HT1080 (cell line): ENCODE data around the gene KRT28. TPM values are rescaled to one million over a fixed set of nuclear protein-coding genes. Genes with fewer than 3 reads are reported as not detected.
"Not testable (repeated sequence)": the region's sequence is repeated elsewhere in the genome, so short reads cannot be mapped to it uniquely, and the experiment has no call there.

ENCODE experiments used
- DNase-seq: peaks from one replicate; pipeline ENCODE4 v3.0.0-alpha.2; 2015; ENCODE audit warnings: low read depth
- total RNA-seq: library from RNA; depleted of rRNA; stranded (reverse); fragments of >200 nt; shearing (Covaris generic); gene quantifications from 2 replicates; pipeline ENCODE4 v1.2.3, GENCODE V29; 2014; rRNA removed

The KRT28 gene
- total RNA-seq, 1 experiment from 2014 or later = not detected

DNA sequence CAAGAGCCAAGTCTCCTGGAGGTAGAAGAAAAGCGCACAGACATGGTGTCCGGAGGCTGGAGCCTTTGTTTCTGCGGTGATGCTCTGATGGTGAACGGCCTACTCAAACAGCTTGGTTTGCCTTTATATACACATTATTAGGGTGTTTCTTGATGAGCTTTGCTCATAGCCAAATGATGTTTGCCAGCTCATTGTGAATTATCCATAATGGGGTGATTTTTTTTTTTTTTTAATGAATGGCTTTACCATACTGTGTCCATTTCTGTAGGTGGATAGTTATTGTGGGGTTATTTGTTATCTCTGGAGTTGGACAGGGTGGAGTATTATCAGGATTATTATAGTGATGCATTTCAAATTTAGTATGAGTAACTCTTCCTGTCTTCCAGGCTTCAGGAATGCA lies 17.3 kb downstream of the KRT28 start, which contains the start of gene KRT27:
TSS of gene KRT27 (minus strand) at position 101 of the 400 bp plus-strand sequence. CDS start at position 44, 57 bp downstream.
- no peak for DNase-seq

DNA sequence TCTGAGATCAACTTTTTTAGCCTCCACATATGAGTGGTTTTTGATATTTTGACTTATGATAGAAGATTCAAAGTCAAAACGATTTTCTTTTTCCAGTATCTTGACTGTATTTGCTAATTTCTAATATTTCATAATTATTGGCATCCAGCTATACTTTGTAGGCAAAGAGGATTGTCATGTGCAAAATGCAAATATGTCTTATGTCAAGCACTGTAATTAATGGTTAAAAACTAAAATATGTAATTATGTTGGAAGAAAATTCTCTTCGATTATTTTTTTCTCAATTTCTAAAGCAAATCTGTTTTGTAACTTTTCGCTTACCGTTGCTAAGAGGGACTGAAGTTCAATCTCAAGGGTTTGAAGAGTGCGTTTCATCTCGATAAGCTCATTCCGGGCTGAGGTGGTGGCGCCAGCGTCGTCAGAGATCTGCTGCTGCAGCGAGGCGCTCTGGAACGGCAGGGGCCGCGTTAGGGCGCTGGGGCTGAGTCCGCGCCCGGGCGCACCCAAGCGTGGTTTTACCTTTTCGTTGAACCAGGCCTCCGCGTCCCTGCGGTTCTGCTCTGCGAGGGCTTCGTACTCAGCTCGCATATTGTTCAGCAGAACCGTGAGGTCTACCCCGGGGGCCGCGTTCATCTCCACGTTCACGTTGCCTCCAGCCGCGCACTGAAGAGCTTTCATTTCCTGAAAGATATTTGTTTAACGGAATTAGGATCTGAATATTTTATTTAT lies 20.4 kb downstream of the KRT28 start:
- no peak for DNase-seq

DNA sequence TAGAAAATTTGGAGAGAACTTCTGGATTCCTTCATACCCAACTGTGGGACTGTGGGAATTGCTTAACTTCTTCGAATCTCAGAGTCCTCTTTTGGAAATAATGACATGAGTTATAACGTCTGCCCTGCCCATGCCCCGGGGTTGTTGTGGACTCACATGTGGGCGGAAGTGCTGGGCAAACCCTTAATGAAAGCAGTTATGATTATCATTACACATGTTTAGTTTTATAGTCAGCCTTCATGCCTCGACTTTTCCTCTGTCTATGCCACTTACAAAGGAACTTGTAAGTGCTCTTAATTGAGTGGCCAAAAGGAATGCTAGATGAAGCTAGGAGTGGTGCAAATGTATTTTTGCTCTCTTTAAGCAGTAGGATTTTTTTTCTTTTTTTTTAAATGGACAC lies 21.3 kb downstream of the KRT28 start:
- DNase-seq = no peak

DNA sequence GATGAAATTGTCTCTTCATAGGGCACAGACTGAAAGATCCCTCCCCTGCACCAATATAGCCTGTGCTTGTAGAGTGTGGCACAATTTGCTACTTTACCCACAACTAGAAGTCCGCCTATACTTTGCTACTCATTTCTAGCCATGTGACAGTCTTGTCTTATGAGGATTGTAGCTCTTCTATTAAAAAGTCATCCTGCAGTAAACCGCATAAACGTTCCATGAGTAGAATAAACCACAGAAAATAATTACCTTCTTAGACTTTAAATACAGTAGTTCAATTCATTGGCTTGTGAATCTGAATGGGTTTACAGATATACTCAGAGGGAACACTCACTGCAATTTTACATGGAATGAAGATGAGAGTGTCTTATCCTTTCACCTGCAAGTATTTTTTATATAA lies 21.8 kb downstream of the KRT28 start:
- no peak for DNase-seq

DNA sequence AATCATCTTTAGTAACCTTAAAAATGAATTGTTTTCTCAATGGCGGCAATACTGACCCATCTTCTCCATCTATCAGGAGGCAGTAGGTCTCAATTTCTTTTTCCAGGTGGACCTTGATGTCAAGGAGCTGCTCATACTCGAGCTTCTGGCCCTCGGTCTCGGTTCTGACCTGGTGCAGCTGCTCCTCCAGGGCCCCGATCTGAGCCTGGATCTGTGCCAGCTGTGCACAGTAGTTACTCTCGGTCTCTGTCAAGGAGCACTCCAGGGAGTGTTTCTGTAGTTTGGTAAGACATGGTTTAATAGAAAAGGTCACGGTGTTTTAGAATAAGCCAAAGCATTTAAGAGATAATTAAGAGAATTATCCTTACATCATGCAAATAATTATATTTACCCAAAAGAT lies 22.3 kb downstream of the KRT28 start:
- DNase-seq = no peak

DNA sequence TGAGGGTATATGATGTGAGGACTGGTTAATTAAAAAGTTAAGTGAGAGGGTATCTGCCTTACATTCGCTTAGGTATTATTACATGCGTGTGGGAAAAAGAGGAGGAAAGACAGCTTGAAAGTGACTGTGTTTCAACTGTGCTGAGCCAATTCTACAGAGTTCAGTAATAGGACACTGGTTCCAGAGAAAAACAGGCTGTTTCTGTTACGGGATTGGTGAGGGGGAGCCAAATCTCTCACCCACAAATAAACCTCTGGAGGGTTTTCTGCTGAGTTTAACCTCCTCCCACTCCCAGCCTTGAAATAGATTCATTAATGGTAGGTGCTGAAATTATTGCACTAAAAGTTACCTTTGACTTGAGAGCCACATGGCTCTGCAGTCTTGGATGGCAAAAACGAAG lies 23.8 kb downstream of the KRT28 start:
- no peak for DNase-seq

DNA sequence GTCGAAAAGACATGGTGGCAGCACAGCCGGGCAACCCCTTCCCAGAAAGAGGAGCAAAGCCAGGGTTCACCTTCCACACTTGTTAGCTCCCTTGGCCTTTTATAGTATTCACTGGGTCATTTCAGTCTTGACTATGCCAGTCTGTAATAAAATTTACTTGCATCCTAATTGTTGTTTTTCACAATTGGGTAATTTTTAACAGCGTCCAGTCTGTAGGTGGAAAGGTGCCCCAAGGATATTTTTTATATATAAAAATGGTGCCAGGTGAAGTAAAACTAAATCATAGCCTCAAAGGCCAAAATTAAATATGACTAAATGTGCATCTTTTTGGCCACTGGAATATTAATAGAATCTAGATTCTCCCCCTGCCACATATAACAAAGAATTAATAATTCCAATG lies 27.7 kb downstream of the KRT28 start, which contains the start of gene KRT26:
TSS of gene KRT26 (minus strand) at position 101 of the 400 bp plus-strand sequence. CDS start at position 13, 88 bp downstream.
- DNase-seq = no peak

DNA sequence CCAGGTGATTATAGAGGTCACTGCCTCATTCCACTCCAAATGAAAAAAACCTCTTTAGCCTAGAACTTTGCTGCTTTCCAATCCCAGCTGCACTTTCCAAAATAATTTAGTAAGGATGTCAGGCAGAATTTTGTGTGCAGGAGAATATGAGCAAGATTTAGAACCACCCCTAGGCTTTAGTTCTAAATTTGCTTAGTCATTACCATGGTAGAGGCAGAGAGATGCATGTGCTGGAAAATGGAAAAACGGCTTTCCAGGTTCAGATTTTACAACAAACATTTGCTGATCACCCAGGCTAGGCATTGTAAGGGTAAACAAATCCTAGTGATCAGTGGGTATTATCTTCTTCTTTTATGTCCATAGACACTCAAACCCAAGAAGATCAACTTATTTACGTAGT lies 34.1 kb downstream of the KRT28 start:
- no peak for DNase-seq

DNA sequence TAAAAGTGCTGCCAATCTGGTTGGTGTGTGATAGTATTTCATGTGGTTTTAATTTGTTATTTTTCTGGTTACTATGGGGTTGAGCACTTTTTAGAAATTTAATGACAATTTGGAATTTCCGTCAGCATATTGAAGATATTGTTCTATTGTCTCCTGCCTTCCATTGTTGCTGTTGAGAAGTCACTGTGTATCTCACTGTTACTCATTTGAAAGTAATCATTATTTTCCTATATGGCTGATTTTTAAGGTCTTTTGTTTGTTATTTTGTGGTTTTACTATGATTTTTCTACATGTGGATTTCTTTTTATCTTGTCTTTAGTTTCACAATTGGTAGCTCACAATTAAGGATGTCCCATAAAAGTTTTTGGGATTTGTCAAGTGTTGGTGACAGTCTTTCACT lies 36.0 kb downstream of the KRT28 start:
- DNase-seq = no peak

DNA sequence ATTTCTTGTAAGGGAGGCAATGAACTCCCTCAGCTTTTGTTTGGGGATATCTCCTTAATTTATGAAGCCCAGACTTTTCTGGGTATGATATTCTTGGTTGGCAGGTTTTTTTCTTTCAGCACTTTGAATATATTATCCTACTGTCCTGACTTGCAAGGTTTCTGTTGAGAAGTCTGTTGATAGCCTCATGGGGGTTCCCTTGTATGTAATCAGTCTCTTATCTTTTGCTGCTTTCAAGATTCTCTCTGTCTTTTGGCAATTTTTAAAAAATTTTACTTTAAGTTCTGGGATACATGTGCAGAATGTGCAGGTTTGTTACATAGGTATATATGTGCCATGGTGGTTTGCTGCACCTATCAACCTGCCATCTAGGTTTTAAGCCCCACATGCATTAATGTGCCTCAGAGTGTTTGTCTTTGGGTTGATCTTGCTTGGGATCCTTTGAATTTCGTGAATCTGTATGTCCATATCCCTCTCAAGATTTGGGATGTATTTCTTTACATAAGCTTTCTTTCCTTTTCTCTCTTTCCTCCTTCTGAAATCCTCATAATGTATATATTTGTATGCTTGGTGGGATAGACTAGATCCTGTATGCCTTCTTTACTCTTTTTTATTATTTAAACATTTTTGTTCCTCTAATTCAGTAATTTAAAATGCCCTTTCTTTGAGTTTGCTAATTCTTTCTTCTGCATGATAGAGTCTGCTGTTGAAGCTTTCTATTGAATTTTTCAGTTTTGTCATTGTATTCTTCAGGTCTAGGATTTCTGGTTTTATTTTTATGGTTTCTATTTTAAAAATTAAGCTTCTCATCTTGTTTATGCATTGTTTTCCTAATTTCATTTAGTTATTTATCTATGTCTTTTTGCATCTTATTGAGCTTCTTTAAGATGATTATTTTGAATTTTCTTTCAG lies 39.4 kb downstream of the KRT28 start:
- DNase-seq = no peak

DNA sequence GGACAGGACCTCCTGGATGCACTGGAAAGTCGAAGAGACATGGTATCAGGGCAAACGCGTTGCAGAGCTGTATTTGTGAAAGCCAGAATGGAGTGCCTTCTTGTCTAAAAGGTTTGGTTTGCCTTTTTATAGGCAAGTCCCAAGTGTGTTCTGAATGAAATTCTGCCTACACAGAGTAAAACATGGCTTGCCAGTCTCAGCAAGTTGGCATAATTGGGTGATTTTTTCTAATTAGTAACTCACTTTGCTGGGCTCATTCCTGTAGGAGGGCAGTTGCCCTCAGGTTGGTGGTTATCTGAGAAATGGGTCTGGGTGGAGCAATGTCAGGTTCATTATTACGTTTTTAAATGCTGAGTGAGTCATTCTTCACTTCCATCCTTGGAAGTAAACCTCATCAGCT lies 44.5 kb downstream of the KRT28 start, which contains the start of gene KRT25:
TSS of gene KRT25 (minus strand) at position 101 of the 400 bp plus-strand sequence. CDS start at position 41, 60 bp downstream.
- DNase-seq = no peak

DNA sequence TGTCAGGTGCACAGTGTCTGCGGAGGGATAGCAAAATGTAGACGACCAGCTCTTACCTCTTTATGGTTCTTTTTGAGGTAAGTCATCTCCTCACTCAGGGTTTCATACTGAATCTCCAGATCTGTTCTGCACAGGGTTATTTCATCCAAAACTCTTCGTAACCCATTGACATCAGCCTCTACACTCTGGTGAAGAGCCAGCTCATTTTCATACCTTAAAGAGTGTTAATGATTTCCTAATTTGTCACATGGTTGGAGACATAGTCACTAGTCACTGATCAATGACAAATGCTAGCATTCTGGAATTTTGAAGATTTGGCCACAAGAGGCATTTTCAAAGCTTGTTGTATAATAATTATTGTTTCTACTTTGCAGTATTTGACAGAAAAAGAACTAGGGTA lies 46.0 kb downstream of the KRT28 start:
- DNase-seq = no peak

DNA sequence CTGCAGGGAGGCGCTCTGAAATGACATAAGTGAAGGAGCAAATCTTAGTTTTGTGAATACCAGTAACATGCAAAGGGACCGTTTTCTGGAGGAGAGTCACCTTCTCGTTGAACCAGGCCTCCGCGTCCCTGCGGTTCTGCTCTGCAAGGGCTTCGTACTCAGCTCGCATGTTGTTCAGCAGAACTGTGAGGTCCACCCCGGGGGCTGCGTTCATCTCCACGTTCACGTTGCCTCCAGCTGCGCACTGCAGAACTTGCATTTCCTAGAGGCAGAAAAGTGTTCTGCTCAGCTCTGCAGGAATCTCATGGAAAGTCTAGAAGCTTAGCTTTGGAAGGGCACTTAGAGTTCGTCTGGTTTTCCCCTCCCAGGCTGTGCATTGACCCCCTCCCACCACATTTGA lies 48.7 kb downstream of the KRT28 start:
- DNase-seq = no peak

DNA sequence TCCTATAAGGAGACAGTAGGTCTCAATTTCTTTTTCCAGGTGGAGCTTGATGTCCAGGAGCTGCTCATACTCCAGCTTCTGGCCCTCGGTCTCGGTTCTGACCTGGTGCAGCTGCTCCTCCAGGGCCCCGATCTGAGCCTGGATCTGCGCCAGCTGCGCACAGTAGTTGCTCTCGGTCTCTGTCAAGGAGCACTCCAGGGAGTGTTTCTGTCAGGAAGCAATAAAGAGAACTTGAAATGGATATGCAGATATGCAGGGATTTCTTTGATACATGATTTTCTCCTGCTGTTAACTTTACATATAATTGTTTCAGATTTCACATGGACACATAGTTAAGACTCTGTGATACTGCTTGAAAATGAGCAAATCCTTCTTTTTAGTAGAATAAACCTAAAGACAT lies 49.4 kb downstream of the KRT28 start:
- DNase-seq = no peak

DNA sequence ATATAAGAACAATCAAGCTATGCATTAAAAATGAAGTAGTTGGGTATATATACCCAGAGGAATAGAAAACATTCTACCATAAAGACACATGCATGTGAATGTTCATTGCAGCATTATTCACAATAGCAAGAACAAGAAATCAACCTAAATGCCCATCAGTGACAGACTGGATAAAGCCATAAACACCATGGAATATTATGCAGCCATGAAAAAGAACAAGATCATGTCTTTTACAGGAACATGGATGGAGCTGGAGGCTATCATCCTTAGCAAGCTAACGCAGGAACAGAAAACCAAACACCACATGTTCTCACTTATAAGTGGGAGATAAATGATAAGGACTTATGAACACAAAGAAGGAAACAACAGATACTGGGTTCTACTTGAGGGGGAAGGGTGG lies 51.1 kb downstream of the KRT28 start:
- not testable (repeated sequence) for DNase-seq

Other genes with a start within 250 kb of the KRT28 start
- gene CCR7, start 234.5 kb downstream of the KRT28 start, total RNA-seq = 0.07 and 0.21 TPM in 2 replicates
- gene SMARCE1, start 152.1 kb downstream of the KRT28 start, total RNA-seq = 62.0 and 83.4 TPM in 2 replicates
- gene KRT222, start 134.8 kb downstream of the KRT28 start, total RNA-seq = not detected in 2 replicates
- gene KRT24, start 96.2 kb downstream of the KRT28 start, total RNA-seq = not detected in 2 replicates
- not detected in 2 replicates for gene KRT25, start 44.6 kb downstream of the KRT28 start, total RNA-seq
- not detected in 2 replicates for gene KRT26, start 27.8 kb downstream of the KRT28 start, total RNA-seq
- gene KRT27, start 17.4 kb downstream of the KRT28 start, total RNA-seq = not detected in 2 replicates
- gene KRT10, start 22.7 kb upstream of the KRT28 start, total RNA-seq = 24.0 and 32.4 TPM in 2 replicates
- not detected in 2 replicates for gene KRT12, start 67.3 kb upstream of the KRT28 start, total RNA-seq
- gene KRT20, start 85.3 kb upstream of the KRT28 start, total RNA-seq = not detected in 2 replicates
- 0.33 TPM in 1 of 2 replicates, not detected in the other for gene KRT23, start 137.7 kb upstream of the KRT28 start, total RNA-seq
- not detected in 2 replicates for gene KRT39, start 167.0 kb upstream of the KRT28 start, total RNA-seq
- gene KRT40, start 184.4 kb upstream of the KRT28 start, total RNA-seq = not detected in 2 replicates
- gene KRTAP3-3, start 194.2 kb upstream of the KRT28 start, total RNA-seq = not detected in 2 replicates
- gene KRTAP3-2, start 199.9 kb upstream of the KRT28 start, total RNA-seq = not detected in 2 replicates
- not detected in 2 replicates for gene KRTAP3-1, start 209.2 kb upstream of the KRT28 start, total RNA-seq
- gene KRTAP1-5, start 227.2 kb upstream of the KRT28 start, total RNA-seq = not detected in 2 replicates
- gene KRTAP1-4, start 230.2 kb upstream of the KRT28 start, total RNA-seq = not detected in 2 replicates
- not detected in 2 replicates for gene KRTAP1-3, start 234.9 kb upstream of the KRT28 start, total RNA-seq
- not detected in 2 replicates for gene KRTAP1-1, start 241.5 kb upstream of the KRT28 start, total RNA-seq
- gene KRTAP2-1, start 247.4 kb upstream of the KRT28 start, total RNA-seq = 2.0 TPM in 1 of 2 replicates, not detected in the other